Measurements from ENCODE around the gene ZNF652. TPM values are rescaled to one million over a fixed set of nuclear protein-coding genes. Genes with fewer than 3 reads are reported as not detected.

The ZNF652 gene
- total RNA-seq, 4 donors from 2014 or later, result 36.5 to 56.1 (median 42.5) TPM

GRCh38 chr17:49337884-49338283 is 24.2 kb downstream of the ZNF652 start:
- Histone ChIP-seq H3K27ac (no peak overlapping the region), H3K27me3 (no peaks in the 10 kb centered on the region), H3K4me3 (no peak overlapping the region), H3K4me1 (peaks cover 0 to 17% (median 8%) of the 10 kb centered on the region in 4 donors), H3K36me3 (no peaks in the 10 kb centered on the region), H3K9me3 (no peaks in the 10 kb centered on the region)
- TF ChIP-seq POLR2A (IDR thresholded peaks at IDR 0.05) (no peak), CTCF (IDR thresholded peaks at IDR 0.05) (no peak)
- no peak for DNase-seq

GRCh38 chr17:49334744-49335512 is 27.1 kb downstream of the ZNF652 start:
- no peak for DNase-seq
- TF ChIP-seq CTCF (IDR thresholded peaks at IDR 0.05) (no peak), POLR2A (IDR thresholded peaks at IDR 0.05) (no peak)
- Histone ChIP-seq H3K4me3 (no peak overlapping the region), H3K4me1 (peaks cover 0 to 13% (median 0%) of the 10 kb centered on the region in 4 donors), H3K27ac (no peak overlapping the region), H3K27me3 (no peaks in the 10 kb centered on the region), H3K9me3 (no peaks in the 10 kb centered on the region), H3K36me3 (no peaks in the 10 kb centered on the region)

GRCh38 chr17:49333804-49334203 is 28.2 kb downstream of the ZNF652 start:
- Histone ChIP-seq H3K27ac (no peak overlapping the region), H3K27me3 (no peaks in the 10 kb centered on the region), H3K36me3 (no peaks in the 10 kb centered on the region), H3K9me3 (no peaks in the 10 kb centered on the region), H3K4me3 (no peak overlapping the region), H3K4me1 (peaks cover 0 to 8% (median 0%) of the 10 kb centered on the region in 4 donors)
- DNase-seq, result no peak
- no peak for TF ChIP-seq POLR2A (IDR thresholded peaks at IDR 0.05)

GRCh38 chr17:49327835-49328784 is 33.9 kb downstream of the ZNF652 start:
- Histone ChIP-seq H3K4me3 (no peak overlapping the region), H3K36me3 (no peaks in the 10 kb centered on the region), H3K4me1 (no peaks in the 10 kb centered on the region), H3K9me3 (no peaks in the 10 kb centered on the region), H3K27ac (no peak overlapping the region), H3K27me3 (no peaks in the 10 kb centered on the region)
- DNase-seq, result no peak
- TF ChIP-seq CTCF (IDR thresholded peaks at IDR 0.05), result no peak
- TF ChIP-seq POLR2A (IDR thresholded peaks at IDR 0.05), result no peak

- Histone ChIP-seq H3K9me3 (no peaks in the 10 kb centered on the region), H3K4me3 (no peak overlapping the region), H3K4me1 (no peaks in the 10 kb centered on the region), H3K27me3 (no peaks in the 10 kb centered on the region), H3K36me3 (no peaks in the 10 kb centered on the region), H3K27ac (no peak overlapping the region)
- TF ChIP-seq CTCF (IDR thresholded peaks at IDR 0.05) (no peak), POLR2A (IDR thresholded peaks at IDR 0.05) (no peak)
- no peak for DNase-seq
Observed at GRCh38 chr17:49325980-49326379, 36.1 kb downstream of the ZNF652 start.

Data from Peyer's patch (tissue), 4 donors.